GM21447 (cell line): ENCODE measurements around the gene POLN.
"Not testable (repeated sequence)": the region's sequence is repeated elsewhere in the genome, so short reads cannot be mapped to it uniquely, and the experiment has no call there.

Source experiments
- ATAC-seq: cut with Tn5 transposase; IDR thresholded peaks from one replicate; pipeline ENCODE4 v1.9.1; 2021; ENCODE audit not compliant: unreplicated experiment

Gene POLN

DNA sequence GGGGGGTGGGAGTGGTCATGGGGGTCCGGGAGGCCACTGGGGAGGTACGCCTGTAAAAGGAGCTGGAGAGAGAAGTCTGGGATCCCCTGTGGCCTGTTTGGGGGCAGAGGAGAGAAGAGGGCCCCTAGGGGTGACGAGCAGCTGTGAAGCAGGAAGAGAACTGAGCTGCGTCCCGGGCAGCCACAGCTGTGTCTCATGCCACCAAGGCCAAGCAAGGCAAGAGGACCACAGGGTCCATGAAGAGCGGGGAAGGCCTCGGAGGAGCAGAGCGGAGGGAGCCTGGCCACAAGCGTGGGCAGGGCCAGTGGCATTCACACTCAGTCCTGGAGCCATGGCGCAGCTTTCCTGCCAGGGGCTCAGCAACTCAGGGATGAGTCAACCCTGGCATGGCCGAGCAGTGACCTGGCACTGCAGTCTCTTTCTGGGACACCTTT is 196.4 kb downstream of the POLN start:
- no peak for ATAC-seq

DNA sequence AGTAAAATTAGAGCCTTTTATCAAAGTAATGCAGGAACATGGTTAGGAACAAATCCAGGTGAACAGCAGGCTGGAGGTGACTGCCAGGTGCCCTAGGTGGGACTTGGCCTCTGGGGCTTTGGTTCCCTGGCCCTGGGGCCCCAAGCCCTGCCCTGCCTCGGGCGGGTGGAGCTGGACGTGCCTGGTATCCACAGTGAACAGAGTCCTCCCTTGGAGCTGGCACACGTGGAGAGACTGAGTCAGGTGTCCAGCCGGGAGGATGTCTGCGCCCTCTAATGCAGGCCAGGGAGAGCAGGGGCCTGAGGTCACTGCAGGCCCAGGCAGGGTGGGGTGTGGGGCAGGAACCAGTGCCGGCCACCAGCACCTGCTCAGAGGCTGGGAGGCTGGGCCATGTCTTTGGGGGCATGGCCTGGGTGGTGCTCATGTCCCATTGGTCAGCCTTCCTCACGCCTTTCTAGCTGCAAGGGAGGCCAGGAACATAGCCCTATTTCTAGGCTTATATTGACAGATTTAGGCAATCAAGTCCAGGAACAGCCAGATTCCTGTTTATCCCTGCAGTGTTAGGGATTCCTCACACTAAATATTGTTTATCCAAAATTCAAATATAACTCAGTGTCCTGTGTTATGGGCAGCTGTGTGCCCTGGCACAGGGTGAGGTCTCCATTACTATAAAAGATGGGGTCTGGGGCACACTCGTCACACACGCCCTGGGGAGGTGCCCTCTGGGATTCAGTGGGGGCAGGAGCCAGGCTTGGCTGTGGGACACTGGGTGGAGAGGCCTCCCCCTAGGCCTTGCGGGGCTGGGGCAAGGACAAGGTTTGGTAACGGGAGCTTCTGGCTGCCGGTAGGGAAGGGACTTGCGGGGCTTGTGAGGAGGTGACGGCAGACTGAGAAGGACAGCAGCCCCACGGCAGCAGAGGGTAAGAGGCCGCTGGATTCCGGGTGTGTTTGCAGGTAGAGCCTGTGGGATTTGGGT is 197.1 kb downstream of the POLN start:
- no peak for ATAC-seq

DNA sequence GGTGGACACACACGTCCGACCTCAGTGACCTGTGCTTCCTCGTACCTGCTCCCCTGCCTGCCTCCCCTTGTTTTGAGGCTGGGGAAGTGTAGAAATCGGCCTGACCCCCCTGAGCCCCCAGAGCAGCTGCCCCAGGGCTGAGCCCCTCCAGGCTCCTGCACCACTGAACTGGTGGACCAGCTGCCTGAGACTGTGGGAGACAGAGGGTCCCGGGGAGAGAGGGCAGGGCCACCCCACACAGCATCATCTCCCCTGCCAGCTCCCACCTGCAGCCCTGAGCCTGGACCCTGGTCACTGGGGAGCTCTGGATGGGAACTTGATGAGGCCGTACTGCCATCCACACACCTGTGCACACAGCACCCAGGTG is 197.8 kb downstream of the POLN start:
- no peak for ATAC-seq

DNA sequence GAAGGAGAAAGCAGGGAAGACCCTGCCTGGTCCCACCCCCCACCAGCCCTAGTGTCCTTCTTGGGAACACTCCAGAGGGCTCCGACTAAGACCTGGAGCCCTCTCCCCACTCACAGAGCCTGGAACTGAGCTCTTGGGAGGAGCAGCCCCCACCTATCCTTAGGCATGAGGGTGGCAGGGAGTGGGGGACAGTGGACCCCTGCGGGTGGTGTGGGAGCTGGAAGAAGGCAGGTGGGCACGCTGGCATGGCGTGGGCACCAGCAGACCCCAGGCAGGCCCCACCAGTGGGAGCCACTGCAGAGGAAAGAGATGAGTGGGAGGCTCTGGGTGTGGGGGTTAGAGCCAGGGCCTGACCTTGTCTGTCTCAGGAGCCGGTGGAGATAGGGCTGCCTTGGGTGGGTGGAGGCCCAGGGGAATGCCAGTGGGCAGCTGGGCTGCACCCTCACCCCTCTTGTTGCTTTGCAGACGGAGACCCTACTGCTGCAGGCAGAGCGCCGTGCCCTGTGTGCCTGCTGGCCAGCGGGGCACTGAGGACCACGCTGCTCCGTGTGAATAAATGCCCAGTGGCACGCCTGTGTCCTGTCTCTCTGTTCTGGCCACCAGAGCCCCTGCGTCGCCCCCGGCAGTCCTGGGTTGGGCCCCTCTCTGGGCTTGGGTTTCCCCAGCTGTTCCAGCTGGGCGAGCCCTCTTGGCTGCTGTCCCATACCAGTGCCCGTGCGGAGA is 198.4 kb downstream of the POLN start:
- no peak for ATAC-seq

DNA sequence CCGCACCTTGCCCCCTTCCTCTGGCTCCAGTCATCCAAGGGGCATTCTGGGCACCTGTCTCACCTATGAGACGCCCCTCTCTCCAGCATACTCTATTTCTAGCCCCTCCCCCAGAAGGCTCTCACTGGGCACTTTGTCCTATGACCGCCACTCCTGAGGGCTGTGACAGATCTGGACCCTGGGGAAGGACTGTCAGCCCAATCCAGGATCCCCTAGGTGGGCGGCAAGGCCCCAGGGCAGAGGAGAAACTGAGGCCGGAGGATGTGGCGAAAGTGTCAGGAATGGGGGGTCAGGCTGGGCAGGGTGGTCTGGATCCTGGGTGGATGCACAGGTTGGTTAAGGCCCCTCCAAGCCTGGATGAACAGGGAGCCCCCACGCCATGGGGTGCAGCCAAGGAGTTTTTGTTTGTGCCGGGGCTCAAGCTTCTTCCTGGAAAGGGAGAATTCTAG is 198.9 kb downstream of the POLN start:
- ATAC-seq: no peak

DNA sequence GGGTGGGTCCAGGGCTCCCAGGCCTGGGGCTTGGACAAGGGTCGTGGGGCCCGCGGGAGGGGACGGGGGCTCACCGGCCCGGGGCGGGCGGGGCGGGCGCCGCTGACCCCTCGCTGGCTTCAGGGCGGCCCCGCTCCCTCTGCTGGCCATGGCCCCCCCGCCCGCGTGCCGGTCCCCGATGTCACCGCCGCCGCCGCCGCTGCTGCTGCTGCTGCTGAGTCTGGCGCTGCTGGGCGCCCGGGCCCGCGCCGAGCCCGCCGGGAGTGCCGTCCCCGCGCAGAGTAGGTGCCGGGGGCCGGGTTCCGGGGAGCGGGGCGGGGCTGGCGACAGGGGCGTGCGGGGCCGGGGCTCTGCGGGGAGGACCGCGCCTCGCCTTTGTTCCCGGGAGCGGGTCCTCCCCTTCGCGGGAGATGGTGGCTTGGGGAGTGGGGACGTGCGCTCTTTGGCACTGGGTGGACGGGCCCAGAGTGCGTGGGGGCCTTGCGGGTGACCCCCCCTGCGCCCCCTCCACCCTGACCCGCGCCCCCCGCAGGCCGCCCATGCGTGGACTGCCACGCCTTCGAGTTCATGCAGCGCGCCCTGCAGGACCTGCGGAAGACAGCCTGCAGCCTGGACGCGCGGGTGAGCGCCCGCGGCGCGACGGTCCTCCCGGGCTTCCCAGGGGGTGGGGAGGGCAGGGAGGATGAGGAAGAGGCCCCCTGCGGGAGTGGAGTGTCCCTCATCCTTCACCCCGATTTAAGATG is 199.5 kb downstream of the POLN start:
- peak; percentile 32 for ATAC-seq

DNA sequence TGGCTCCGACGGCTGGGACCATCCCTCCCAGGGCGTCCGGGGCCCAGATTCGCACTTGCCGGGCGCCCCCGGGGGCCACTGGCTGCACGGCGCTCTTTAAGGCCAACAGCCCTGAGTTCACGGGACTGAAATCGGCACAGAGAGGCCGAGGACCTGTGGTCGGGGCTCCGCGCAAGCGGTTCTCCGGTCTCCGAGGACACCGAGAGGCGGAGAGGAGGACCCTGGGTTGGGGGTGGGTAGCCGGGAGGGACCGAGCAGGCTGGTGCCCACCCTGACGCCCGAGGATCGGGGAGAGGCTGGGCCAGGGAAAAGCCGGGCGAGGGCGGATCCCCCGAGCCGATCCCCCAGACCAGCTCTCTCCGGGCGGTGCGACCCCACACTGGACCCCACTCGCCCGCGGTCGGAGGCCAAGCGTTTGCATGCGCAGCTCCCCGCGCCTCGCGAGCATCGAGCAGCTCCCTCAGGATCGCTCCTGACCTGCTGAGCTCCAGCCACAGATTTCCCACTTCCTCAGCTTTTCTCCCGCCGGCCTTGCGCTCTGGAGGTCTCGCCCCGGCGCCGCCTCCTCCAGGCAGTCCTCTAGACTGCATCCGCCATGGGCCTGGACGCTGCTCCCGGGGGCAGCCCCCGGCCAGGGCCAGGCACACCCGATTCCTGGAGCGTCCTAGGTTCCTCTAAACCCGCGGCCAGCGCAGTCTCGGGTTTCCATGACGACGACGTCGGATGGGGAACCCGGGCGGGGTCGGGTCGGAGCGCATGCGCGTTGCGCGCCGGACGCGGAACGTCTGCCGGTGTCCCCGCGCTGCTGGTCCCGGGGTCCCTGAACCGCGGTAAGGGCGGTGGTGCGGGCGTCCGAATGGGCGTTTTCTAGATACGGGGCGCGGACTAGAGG is 200.4 kb downstream of the POLN start:
- ATAC-seq: peak; percentile 61

DNA sequence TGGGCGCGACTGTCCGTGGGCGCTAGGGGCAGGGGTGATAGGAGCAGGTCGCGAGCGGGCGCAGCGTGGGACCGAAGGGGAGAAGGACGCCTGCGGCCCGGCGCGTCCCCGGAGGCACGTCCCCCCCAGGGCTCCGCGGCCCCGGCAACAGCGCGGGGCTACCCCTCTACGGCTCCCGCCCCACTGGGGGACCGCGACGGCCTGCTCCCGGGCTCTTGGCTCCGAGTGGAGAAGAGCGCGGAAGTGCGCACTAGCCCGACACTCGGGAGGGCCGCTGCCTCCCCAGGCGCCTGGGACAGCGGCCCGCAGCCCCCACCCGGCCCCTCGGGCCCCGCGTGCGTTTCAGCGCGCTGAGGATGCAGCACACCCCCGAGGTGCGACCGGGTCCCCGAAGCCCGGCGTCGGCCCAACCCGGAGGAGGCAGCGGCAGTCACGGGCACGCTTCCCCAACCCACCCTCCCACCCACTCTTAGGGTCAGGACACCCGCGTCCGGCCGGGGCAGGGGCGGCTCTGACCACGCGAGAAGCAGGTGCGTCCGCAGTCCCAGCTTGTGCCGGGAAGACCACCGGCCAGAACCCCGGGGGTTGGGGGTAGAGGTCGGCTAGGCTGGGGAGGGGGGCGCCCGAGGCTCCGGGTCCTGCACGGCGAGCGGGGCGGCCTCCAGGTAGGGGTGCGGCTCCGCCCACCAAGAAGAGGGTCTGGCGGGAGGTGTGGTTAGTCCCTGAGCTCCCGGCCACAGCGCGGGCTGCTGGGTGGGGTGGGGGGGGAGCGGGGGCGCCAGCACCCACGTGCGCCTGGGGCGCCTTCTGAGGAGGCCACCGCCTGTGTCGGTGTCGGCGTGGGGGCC is 201.3 kb downstream of the POLN start:
- ATAC-seq: no peak

DNA sequence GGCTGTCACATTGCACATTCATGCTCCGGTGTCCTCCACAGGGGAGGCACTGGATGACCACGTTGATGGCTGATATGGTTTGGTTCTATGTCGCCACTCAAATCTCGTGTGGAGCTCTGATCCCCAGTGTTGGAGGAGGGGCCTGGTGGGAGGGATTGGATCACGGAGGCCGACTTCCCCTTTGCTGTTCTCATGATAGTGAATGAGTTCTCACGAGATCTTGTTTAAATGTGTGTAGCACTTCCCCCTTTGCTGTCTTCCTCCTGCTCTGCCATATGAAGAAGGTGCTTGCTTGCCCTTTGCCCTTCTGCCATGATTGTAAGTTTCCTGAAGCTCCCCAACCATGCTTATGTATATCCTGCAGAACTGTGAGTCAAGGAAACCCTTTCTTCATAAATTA is 205.1 kb downstream of the POLN start:
- no peak for ATAC-seq

DNA sequence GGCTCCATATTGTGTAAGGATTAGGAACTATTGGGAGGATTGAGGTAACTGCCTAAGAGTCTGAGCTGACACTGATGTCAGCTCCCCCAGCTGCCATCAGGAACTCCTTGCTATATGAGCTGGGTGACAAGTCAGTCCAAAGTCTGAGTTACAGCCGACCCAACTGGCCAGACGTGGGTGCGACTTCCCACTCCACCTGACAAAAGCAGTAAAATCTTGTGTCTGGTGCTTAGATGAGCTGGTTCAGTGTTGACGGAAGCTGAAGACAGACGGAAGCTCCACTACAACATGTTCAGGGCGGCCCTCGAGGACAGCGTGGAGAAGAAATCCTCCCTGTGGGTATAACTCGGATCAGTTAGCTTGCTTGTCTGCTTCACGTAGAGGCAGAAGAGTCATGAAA is 205.6 kb downstream of the POLN start:
- no peak for ATAC-seq

DNA sequence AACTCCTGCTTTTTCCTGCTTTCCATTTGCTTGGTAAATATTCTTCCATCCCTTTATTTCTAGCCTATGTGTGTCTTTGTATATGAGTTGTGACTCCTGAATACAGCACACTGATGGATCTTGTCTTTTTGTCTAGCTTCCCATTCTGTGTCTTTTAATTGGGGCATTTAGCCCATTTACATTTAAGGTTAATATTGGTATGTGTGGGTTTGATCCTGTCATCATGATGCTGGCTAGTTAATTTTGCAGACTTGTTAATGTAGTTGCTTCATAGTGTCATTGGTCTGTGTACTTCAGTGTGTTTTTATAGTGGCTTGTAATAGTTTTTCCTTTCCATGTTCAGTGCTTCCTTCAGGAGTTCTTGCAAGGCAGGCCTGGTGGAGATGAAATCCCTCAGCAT is 210.8 kb downstream of the POLN start:
- ATAC-seq: not testable (repeated sequence)

DNA sequence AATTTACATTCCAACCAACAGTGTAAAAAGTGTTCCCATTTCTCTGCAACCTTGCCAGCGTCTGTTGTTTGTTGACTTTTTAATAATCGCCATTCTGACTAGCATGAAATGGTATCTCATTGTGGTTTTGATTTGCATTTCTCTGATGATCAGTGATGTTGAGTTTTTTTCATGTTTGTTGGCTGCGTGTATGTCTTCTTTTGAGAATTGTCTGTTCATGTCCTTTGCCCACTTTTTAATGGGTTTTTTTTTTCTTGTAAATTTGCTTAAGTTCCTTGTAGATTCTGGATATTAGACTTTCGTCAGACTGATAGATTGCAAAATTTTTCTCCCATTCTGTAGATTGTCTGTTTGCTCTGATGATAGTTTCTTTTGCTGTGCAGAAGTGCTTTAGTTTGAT is 214.8 kb downstream of the POLN start:
- ATAC-seq: not testable (repeated sequence)

DNA sequence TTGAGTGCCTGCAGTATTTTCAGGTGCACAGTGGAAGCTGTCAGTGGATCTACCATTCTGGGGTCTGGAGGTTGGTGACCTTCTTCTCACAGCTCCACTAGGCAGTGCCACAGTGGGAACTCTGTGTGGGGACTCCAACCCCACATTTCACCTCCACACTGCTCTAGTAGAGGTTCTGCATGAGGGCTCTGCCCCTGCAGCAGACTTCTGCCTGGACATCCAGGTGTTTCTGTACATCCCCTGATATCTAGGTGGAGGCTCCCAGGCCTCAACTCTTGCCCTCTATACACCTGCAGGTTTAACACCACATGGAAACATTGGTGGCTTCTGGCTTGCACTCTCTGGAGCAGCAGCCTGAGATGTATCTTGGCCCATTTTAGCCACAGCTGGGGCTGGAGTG is 216.1 kb downstream of the POLN start:
- ATAC-seq: no peak

DNA sequence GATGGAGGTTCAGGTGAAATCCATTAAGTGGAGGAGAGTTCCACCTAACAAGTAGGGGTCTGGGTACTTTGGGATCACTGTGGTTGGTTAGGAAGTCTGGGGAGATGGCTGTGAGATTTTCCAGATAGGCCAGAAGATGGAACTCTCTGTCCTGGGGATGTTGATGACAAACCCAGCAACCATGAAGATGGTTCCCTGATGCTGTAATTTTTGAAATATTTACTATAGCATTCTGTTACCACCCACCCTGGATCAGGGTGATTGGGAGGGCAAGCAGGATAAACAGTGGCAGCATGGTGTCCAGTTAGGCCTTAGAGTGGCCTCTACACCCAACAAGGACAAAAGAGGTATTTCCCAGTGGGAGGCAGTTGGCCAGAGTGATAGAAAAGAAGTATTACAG is 217.2 kb downstream of the POLN start:
- no peak for ATAC-seq
